IPS DF 6.9 (cell line): ENCODE data around the gene HBP1.

Source experiments
- DNase-seq: peaks from one replicate; pipeline ENCODE4 v3.0.0-alpha.2; 2013; ENCODE audit warnings: low read depth, low spot score
- H3K27ac ChIP-seq: one replicate; pipeline ENCODE4 v1.5.1; 2013; ENCODE audit warnings: low read length, control low read depth
- H3K27me3 ChIP-seq: 2 replicates; pipeline ENCODE4 v1.6.1; 2013; ENCODE audit warnings: mild to moderate bottlenecking, low read length; ENCODE audit not compliant: control insufficient read depth, insufficient read depth
- H3K36me3 ChIP-seq: 2 replicates; pipeline ENCODE4 v1.6.1; 2013; ENCODE audit warnings: low read length; ENCODE audit not compliant: control insufficient read depth, insufficient read depth
- H3K4me1 ChIP-seq: 2 replicates; pipeline ENCODE4 v1.6.1; 2013; ENCODE audit warnings: low read length; ENCODE audit not compliant: control insufficient read depth, insufficient read depth
- H3K4me3 ChIP-seq: 2 replicates; pipeline ENCODE4 v1.5.1; 2013; ENCODE audit warnings: mild to moderate bottlenecking, low read length
- H3K9me3 ChIP-seq: 2 replicates; pipeline ENCODE4 v1.6.1; 2013; ENCODE audit warnings: low read length, inconsistent platforms; ENCODE audit not compliant: control insufficient read depth, insufficient read depth
- WGBS: extraction: QIAGEN DNeasy Blood & Tissue Kit; methylation state at CpG from one replicate; pipeline ENCODE4 v1.1.7; 2013; ENCODE audit warnings: mixed read lengths, missing lambda C conversion rate; ENCODE audit not compliant: insufficient read length, insufficient coverage; 5-methylcytosine and 5-hydroxymethylcytosine counted together

The HBP1 gene

GRCh38 chr7:107168233-107169119, at the start of gene HBP1:
TSS of gene HBP1 (plus strand) at chr7:107169003. CDS start at chr7:107179894, 10,891 bp downstream.
- Histone ChIP-seq H3K36me3 (no peaks in the 10 kb centered on the region), H3K4me3 (peak within 1 kb of the TSS; percentile 94), H3K27ac (no peak within 1 kb of the TSS), H3K9me3 (no peaks in the 10 kb centered on the region), H3K4me1 (no peaks in the 10 kb centered on the region), H3K27me3 (no peaks in the 10 kb centered on the region)
- DNase-seq: peak; percentile 99
- WGBS: no CpG with 5 or more reads among the region's 44 CpGs

- Histone ChIP-seq H3K27ac (no peak overlapping the region), H3K9me3 (no peaks in the 10 kb centered on the region), H3K27me3 (no peaks in the 10 kb centered on the region), H3K4me1 (no peaks in the 10 kb centered on the region; the same call in 1 of the 2 replicates), H3K4me3 (no peak overlapping the region), H3K36me3 (no peaks in the 10 kb centered on the region)
- WGBS: no CpG with 5 or more reads among the region's 6 CpGs
- DNase-seq: no peak
These were observed 49.3 kb upstream of the HBP1 start for GRCh38 chr7:107119376-107120105.

- Histone ChIP-seq H3K36me3 (no peaks in the 10 kb centered on the region), H3K4me1 (no peaks in the 10 kb centered on the region), H3K27me3 (no peaks in the 10 kb centered on the region), H3K4me3 (no peak overlapping the region), H3K27ac (no peak overlapping the region), H3K9me3 (no peaks in the 10 kb centered on the region)
- WGBS: no CpG with 5 or more reads among the region's 4 CpGs
- no peak for DNase-seq
These were observed 46.3 kb upstream of the HBP1 start for GRCh38 chr7:107122486-107122911.

- Histone ChIP-seq H3K4me3 (no peak overlapping the region), H3K9me3 (no peaks in the 10 kb centered on the region), H3K27me3 (no peaks in the 10 kb centered on the region), H3K36me3 (no peaks in the 10 kb centered on the region), H3K27ac (no peak overlapping the region), H3K4me1 (no peaks in the 10 kb centered on the region)
- no peak for DNase-seq
- no CpG with 5 or more reads among the region's 4 CpGs for WGBS
These were observed 45.4 kb upstream of the HBP1 start for GRCh38 chr7:107123392-107123791.

- H3K27me3 ChIP-seq: no peaks in the 10 kb centered on the region
- H3K4me1 ChIP-seq: no peaks in the 10 kb centered on the region
- H3K36me3 ChIP-seq: no peaks in the 10 kb centered on the region
- WGBS: no CpG with 5 or more reads among the region's 5 CpGs
- no peak overlapping the region for H3K4me3 ChIP-seq
- H3K27ac ChIP-seq: no peak overlapping the region
- no peaks in the 10 kb centered on the region for H3K9me3 ChIP-seq
- no peak for DNase-seq
These were observed 43.3 kb upstream of the HBP1 start for GRCh38 chr7:107125475-107125874.

GRCh38 chr7:107128217-107128616, 40.6 kb upstream of the HBP1 start:
- no peaks in the 10 kb centered on the region for H3K36me3 ChIP-seq
- WGBS: no CpG with 5 or more reads among the region's 2 CpGs
- H3K9me3 ChIP-seq: no peaks in the 10 kb centered on the region
- no peak overlapping the region for H3K27ac ChIP-seq
- no peak for DNase-seq
- no peaks in the 10 kb centered on the region for H3K27me3 ChIP-seq
- peaks cover 2% of the 10 kb centered on the region; the same call in 1 of the 2 replicates for H3K4me1 ChIP-seq
- H3K4me3 ChIP-seq: no peak overlapping the region

- no peaks in the 10 kb centered on the region for H3K36me3 ChIP-seq
- H3K9me3 ChIP-seq: no peaks in the 10 kb centered on the region
- WGBS: no CpG with 5 or more reads among the region's 3 CpGs
- H3K4me3 ChIP-seq: no peak overlapping the region
- DNase-seq: no peak
- H3K4me1 ChIP-seq: peaks cover 2% of the 10 kb centered on the region; the same call in 1 of the 2 replicates
- no peaks in the 10 kb centered on the region for H3K27me3 ChIP-seq
- no peak overlapping the region for H3K27ac ChIP-seq
These were observed 40.1 kb upstream of the HBP1 start for GRCh38 chr7:107128748-107129147.

- Histone ChIP-seq H3K4me1 (peaks cover 2% of the 10 kb centered on the region; the same call in 1 of the 2 replicates), H3K4me3 (no peak overlapping the region), H3K27me3 (no peaks in the 10 kb centered on the region), H3K9me3 (no peaks in the 10 kb centered on the region), H3K36me3 (no peaks in the 10 kb centered on the region), H3K27ac (no peak overlapping the region)
- no CpG with 5 or more reads among the region's 6 CpGs for WGBS
- DNase-seq: no peak
These were observed 38.1 kb upstream of the HBP1 start for GRCh38 chr7:107130487-107131220.

GRCh38 chr7:107133396-107133795, 35.4 kb upstream of the HBP1 start:
- no CpG with 5 or more reads among the region's 2 CpGs for WGBS
- no peak overlapping the region for H3K27ac ChIP-seq
- H3K36me3 ChIP-seq: no peaks in the 10 kb centered on the region
- peaks cover 2% of the 10 kb centered on the region; the same call in 1 of the 2 replicates for H3K4me1 ChIP-seq
- no peak for DNase-seq
- no peaks in the 10 kb centered on the region for H3K27me3 ChIP-seq
- no peak overlapping the region for H3K4me3 ChIP-seq
- no peaks in the 10 kb centered on the region for H3K9me3 ChIP-seq
